HL-60 (cell line): ENCODE data around the gene MON2.

ENCODE experiments used
- DNase-seq, 2 experiments: peaks; one replicate each; pipeline ENCODE4 v3.0.0-alpha.2; 2010 to 2020; ENCODE audit warnings: low read depth in 1 of 2, low spot score in 1 of 2
- H3K27ac ChIP-seq: fragments of 250-450 bp; sonication (Bioruptor Pico); replicated peaks from 2 replicates; pipeline ENCODE4 v1.5.1; 2020; ENCODE audit warnings: mild to moderate bottlenecking, moderate library complexity
- H3K27me3 ChIP-seq: fragments of 250-450 bp; sonication (Bioruptor Pico); 2 replicates; pipeline ENCODE4 v1.5.1; 2021; ENCODE audit warnings: mild to moderate bottlenecking, moderate library complexity; ENCODE audit not compliant: insufficient read depth, poor library complexity, severe bottlenecking
- H3K4me3 ChIP-seq: replicated peaks from 2 replicates; pipeline ENCODE4 v1.5.1; 2011; ENCODE audit warnings: mild to moderate bottlenecking, control low read depth, low read length; ENCODE audit not compliant: insufficient read depth
- CTCF ChIP-seq: IDR thresholded peaks from one replicate; pipeline ENCODE4 v1.5.1; 2011; ENCODE audit warnings: low read length, control low read depth, inconsistent platforms; ENCODE audit not compliant: insufficient read depth
- GABPA ChIP-seq: IDR thresholded peaks from 2 replicates; pipeline ENCODE4 v1.6.1; 2012; ENCODE audit warnings: low read depth
- POLR2AphosphoS5 ChIP-seq: IDR thresholded peaks from 2 replicates; pipeline ENCODE4 v1.6.1; 2012; ENCODE audit warnings: low read depth
- REST ChIP-seq: IDR thresholded peaks from 2 replicates; pipeline ENCODE4 v1.6.1; 2012; ENCODE audit warnings: low read depth; ENCODE audit not compliant: insufficient replicate concordance
- SPI1 ChIP-seq: IDR thresholded peaks from 2 replicates; pipeline ENCODE4 v1.6.1; 2012; ENCODE audit warnings: low read depth, mild to moderate bottlenecking, borderline replicate concordance

MON2 gene

DNA sequence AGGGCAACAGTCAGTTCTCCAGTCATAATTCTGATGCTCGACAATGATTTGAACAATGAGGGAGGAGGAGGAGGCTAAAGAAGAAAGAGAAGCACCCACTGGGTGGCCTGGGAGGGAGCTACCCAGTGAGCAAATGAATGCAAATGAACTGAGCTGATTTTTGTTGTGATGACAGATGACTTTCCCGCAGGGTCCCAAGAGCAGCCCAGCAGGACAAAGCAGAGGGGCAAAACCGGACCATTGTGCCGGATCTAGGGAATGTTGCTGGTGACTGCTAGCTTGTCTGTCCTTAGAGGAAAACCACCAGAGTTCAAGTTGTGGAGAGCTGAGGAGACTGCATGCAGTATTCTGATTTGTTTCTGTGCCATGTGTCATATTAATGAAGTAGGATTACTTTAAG lies 162.8 kb downstream of the MON2 start:
- TF ChIP-seq POLR2AphosphoS5 (no peak), REST (no peak), SPI1 (no peak), CTCF (no peak), GABPA (no peak)
- no peak overlapping the region for H3K27ac ChIP-seq
- H3K27me3 ChIP-seq: peaks cover 4% of the 10 kb centered on the region
- DNase-seq: no peak
- H3K4me3 ChIP-seq: no peak overlapping the region

GRCh38 chr12:62629971-62630739 lies 163.5 kb downstream of the MON2 start:
- peaks cover 4% of the 10 kb centered on the region for H3K27me3 ChIP-seq
- TF ChIP-seq CTCF: no peak
- no peak for TF ChIP-seq GABPA
- no peak for TF ChIP-seq REST
- no peak for TF ChIP-seq SPI1
- TF ChIP-seq POLR2AphosphoS5: no peak
- H3K4me3 ChIP-seq: no peak overlapping the region
- no peak overlapping the region for H3K27ac ChIP-seq
- no peak for DNase-seq

DNA sequence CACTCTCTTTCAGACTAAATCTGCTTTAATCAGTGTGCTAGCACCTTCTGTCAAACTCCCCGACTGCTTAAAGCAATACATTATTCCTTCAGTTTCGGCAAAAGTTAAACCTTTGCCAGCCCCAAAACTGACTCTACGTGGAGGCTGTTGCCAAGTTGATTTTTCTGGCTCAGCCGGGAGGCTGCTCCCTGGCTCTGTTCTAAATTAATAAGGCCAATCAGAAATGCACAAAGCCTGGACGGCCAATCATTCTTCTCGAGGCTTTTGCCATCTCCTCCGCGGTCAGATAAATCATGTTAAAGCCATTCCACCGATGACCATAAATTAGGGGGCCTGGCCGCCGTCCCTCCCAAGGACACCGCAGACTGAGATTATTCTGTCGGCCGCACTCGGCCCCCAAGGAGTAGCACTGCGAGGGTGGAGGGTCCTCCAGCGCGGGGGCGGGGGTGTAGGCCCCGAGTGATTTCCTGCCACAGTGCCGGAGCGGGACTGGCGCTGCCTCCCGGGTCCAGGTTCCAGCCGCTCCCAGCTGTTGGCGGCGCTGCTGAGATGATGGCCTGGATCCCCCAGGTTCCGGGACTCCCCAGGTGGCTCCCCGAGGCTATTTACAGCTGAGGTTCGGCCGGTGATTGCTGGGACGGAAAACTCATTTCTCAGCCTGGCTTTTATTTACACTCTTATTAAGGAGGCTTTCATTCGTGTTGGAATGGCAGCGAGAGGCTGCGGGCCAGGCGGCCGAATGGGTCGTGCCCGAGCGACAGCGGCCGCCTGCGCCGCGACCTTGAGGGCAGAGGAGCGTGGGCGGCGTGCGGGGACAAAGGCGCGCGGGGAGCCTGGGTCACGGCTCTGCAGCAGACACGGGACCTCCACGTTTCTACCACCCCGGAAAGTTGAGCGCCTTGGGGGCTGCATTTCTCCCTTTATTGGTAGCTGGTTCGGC lies 165.1 kb downstream of the MON2 start:
- DNase-seq: no peak
- no peak for TF ChIP-seq SPI1
- TF ChIP-seq POLR2AphosphoS5: no peak
- no peak for TF ChIP-seq GABPA
- TF ChIP-seq CTCF: no peak
- TF ChIP-seq REST: no peak
- Histone ChIP-seq H3K4me3 (peak overlapping the region; percentile 10), H3K27me3 (peaks cover 4% of the 10 kb centered on the region), H3K27ac (no peak overlapping the region)
